Measurements from ENCODE around the gene NHLH1. TPM values are rescaled to one million over a fixed set of nuclear protein-coding genes. Genes with fewer than 3 reads are reported as not detected.

NHLH1 gene
- total and polyA plus RNA-seq, 2 of the 13 experiments (the other 11 are each of a cell fraction or from before 2014, with no cell fraction given): 0.11 to 0.57 TPM

DNA sequence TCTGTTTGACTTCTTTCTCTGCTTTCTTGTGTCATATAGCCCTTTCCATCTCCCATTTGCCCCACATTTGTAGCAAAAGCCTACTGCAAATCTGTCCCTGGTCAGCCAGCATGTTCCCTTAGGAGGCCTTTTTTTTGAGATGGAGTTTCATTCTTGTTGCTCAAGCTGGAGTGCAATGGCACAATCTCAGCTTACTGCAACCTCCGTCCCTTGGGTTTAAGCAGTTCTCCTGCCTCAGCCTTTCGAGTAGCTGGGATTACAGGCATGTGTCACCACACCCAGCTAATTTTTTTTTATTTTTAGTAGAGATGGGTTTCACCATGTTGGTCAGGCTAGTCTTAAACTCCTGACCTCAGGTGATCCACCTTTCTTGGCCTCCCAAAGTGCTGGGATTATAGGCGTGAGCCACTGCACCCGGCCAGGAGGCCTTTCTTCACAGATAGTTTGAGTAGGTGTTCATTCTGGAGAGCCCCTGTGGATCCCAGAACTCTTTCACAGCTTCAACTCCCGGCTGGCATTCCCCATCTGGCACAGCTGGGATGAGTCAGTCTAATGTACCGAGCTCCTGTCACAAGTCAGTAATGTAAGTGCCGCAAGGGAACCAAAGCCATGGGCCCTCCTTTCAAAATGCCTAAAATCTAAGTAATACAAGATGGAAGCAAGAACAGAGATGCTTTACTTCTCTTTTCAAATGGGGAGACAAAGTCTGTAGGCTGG lies 9.4 kb upstream of the NHLH1 start (continued):
- TF ChIP-seq, protein P1, sequence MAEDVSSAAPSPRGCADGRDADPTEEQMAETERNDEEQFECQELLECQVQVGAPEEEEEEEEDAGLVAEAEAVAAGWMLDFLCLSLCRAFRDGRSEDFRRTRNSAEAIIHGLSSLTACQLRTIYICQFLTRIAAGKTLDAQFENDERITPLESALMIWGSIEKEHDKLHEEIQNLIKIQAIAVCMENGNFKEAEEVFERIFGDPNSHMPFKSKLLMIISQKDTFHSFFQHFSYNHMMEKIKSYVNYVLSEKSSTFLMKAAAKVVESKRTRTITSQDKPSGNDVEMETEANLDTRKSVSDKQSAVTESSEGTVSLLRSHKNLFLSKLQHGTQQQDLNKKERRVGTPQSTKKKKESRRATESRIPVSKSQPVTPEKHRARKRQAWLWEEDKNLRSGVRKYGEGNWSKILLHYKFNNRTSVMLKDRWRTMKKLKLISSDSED (CRISPR knock-in tag; IDR thresholded peaks at IDR 0.05): no peak
- TF ChIP-seq MLLT10 (CRISPR knock-in tag; IDR thresholded peaks at IDR 0.05) (no peak), ZBTB1 (CRISPR knock-in tag; IDR thresholded peaks at IDR 0.05; ENCODE audit: borderline replicate concordance) (no peak), ZNF331 (CRISPR knock-in tag; IDR thresholded peaks at IDR 0.05) (no peak), NCOA1 (CRISPR knock-in tag; IDR thresholded peaks at IDR 0.05) (no peak)
- TF ChIP-seq, protein P2, sequence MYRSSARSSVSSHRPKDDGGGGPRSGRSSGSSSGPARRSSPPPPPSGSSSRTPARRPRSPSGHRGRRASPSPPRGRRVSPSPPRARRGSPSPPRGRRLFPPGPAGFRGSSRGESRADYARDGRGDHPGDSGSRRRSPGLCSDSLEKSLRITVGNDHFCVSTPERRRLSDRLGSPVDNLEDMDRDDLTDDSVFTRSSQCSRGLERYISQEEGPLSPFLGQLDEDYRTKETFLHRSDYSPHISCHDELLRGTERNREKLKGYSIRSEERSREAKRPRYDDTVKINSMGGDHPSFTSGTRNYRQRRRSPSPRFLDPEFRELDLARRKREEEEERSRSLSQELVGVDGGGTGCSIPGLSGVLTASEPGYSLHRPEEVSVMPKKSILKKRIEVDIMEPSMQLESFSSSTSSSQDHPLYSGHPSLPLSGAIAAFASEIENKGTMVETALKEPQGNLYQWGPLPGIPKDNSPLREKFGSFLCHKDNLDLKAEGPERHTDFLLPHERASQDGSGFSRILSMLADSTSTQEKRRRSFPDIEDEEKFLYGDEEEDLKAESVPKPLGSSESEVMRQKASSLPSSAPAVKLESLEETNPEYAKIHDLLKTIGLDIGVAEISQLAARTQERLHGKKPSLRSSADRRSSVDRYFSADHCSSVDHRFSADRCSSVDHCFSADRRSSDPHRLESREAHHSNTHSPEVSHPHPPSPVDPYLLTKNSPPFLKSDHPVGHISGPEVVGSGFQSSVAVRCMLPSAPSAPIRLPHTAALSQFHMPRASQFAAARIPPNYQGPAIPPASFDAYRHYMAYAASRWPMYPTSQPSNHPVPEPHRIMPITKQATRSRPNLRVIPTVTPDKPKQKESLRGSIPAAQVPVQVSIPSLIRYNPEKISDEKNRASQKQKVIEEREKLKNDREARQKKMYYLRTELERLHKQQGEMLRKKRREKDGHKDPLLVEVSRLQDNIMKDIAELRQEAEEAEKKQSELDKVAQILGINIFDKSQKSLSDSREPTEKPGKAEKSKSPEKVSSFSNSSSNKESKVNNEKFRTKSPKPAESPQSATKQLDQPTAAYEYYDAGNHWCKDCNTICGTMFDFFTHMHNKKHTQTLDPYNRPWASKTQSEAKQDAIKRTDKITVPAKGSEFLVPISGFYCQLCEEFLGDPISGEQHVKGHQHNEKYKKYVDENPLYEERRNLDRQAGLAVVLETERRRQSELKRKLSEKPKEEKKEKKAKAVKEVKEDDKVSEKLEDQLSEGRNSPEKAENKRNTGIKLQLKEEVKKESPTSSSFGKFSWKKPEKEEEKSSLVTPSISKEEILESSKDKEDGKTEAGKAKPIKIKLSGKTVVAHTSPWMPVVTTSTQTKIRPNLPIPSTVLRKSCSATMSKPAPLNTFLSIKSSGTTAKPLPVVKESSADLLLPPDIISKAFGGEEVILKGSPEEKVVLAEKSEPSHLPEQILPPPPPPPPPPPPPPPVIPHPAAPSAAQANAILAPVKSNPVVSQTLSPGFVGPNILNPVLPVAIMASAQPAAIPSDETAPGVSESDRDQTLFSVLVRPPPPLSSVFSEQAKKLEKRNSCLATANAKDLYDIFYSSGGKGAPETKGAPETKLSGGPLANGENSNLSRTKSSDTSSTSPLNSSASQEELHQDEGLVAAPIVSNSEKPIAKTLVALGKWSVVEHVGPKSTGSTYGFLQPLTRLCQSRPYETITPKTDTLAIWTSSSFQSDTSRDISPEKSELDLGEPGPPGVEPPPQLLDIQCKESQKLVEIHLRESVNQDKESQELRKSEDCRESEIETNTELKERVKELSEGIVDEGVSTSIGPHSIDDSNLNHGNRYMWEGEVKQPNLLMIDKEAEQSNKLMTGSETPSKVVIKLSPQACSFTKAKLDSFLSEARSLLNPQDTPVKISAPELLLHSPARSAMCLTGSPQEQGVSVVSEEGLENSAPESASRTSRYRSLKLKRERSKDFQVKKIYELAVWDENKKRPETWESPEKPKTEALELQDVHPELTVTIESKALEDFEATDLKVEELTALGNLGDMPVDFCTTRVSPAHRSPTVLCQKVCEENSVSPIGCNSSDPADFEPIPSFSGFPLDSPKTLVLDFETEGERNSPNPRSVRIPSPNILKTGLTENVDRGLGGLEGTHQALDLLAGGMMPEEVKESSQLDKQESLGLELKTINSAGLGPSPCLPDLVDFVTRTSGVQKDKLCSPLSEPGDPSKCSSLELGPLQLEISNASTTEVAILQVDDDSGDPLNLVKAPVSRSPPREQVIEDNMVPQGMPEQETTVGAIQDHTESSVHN (CRISPR knock-in tag; IDR thresholded peaks at IDR 0.05): no peak
